Measurements from ENCODE around the gene TTC7B. TPM values are rescaled to one million over a fixed set of nuclear protein-coding genes. Genes with fewer than 3 reads are reported as not detected.
A peak's percentile ranks its signal among the peaks of the same experiment; 100 is the strongest.

The TTC7B gene
- polyA plus RNA-seq, 1 donor, result 43.7 TPM

DNA sequence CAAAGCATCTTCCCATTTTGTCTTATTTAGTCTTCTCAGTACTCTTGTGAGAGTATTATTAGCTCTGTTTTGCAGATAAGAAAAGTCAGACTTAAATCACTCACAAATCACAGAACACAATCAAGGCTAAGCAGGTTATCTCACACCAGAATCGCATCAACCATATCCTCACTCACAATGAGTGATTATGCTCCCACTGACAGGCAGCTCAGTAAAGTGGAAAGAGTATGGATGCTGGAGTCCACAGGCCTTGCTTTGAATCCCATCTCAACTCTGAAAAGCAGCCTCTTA lies 43.1 kb downstream of the TTC7B start:
- DNase-seq, result no peak

DNA sequence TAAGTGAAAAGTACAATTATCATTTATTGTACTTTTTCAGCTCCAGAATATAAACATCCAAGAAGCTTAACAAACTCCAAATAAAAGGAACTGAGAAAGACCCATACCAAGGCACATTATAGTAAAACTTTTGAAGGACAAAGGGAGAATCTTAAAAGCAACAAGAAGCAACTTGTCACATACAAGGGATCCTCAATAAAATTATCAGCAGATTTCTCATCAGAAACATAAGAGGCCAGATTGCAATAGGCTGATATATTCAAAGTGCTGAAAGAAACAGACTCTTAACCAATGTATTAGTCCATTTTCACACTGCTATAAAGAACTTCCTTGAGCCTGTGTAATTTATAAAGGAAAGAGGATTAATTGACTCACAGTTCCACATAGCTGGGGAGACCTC lies 48.3 kb downstream of the TTC7B start:
- no peak for DNase-seq

DNA sequence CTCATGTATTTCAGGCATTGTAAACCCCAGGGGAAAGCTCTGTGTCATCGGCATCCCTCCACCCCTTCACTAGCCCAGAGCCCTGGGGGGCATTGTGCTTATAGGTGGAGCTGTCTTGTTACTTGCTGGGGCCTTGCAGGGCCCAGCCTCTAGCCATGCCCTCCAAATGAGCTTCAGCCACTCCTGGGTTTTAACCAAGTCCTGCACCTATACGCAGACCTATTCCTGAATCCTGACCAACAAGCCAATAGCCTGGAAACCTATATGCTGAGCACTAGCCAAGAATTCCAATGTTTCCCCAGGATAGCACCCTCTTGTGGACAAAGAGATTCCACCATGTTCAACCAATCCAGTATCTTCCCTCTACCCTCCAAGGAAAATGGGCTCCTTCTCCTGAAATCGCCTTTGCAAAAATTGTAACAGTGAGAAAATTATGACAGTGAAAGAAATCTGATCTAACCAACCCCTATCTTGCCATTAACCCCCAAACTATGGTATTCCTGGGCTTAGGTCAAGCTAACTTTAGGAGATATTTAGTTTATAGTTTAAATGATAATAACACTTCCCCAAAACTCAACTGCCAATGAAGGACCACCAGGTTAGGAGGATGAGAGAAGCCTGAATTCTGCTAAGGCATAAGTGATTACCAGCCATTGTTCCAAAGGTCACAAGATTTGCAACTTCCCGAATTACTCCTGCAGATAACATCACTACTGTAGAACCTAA lies 55.5 kb downstream of the TTC7B start:
- DNase-seq, result no peak

DNA sequence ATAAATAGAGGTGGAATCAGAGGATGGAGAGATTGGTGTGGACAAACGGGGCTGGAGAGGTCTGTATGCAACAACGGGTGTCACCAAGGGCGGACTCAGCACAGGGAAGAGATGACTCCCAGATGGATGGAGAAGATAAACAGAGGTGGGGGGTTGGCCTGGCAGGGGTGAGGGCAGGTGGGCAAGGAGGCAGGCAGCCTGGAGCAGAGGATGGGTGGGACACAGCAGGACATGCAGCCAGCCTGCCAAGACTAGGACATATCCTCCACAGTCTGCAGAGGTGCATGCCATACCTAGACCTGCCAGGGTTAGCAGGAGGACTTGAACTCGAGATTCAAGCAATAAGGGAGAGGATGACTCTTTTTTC lies 56.2 kb downstream of the TTC7B start:
- no peak for DNase-seq

DNA sequence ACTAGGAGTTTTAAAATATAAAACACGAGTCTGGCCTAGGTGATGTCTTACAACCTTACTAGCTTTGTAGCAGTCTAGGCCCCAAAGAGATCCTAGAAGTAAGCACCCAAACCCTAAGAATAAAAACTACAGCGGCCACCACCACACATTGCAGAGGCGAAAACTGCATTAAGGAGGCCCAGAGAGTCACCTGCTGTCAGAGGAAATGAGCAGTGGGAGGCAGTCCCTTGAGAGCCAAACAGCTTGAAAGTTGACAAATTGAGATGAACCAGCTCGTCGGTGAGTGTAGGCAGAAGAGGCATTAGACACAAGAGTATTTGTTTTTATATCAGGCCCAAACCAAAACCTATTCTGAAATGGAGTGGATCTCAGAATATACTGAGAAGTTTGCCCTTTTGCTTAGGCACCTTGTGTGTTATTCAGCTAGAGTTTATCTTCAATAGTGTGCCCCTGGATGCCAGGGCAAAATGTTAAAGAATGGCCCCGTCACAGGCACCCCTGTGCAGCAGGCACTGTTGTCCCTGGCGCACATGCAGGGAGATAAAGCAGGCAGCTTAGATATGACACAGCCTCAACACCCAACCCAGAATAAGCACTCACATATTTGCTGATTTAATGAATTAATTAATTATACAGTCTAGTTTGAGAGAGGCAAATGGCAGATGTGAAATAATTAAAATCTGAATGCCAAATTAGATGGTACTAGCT lies 56.7 kb downstream of the TTC7B start:
- DNase-seq, result no peak

DNA sequence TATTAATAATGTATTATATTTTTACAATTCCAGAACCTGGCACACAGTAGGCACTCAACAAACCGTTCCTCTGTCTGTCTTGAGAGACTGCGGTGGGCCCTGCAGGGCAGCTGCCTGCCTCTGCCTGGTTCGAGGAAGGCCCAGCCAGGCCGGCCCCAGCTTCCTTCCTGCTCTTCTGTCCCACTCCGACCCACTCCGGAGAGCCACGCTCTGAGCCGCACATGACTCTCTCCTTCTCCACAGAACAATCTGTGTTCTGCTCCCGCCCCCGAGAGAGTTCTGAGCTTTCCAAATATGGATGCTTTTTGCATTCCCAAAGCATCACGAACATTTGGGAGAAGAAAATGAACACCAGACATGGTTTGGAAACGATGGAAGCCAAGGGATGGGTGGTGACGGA lies 57.3 kb downstream of the TTC7B start:
- DNase-seq, result peak; percentile 44

DNA sequence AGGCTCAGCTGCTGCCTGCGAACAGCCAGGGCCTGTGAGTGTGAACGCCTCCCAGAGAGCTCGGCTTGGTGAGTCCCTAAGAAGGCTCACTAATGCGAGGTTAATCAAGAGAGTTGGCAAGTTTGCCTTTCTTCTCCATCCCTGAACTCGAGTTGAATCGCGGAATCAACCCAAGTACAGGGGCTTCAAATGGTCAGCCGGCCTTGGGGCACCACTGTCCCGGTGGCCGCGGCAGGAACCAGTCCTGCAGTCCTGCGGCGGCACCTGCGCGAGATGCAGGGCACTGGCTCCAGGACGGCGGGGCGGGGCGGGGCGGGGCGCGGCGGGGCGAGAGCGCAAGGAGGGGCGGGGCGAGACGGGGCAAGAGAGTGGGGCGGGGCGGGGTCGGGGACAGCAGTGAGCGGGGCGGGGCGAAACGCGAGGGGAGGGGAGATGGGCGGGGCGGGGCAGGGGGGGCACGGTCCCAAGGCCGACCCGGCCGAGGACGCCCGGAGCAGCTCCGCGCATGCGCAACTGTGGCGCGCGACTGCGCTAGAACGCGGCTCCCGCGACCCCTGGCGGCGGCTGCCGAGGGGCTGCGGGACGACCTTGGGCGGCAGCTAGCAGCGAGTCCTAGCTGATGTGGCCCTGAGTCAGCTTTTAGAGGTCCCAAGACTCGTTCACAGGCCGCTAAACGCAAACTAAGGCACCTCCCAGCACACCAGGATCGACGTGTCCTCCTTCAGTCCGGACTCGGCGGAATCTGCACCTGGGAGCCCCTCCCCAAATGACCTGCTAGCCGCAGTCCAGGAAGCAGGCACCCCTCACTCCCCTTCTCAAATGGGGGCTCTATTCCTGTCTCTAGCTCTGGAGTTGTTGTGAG lies 58.0 kb downstream of the TTC7B start:
- peak; percentile 94 for DNase-seq

DNA sequence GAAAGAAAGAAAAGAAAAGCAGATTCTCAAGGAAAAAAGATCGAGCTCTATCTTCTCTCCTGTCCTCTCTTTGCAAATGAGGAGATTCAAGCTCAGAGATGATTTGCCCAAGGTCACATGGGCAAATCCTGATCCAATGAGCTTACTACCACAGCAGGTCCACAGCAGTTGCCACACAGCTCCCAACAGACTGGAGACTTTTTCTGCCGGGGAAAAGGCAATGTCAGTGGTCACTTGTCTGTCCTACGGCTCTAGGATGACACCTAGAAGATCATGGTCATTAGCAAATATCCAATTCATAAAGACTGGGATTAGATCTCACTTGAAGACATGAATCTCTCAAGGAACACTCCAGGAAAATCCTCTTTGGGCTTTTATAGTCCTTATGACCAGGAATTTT lies 58.8 kb downstream of the TTC7B start:
- no peak for DNase-seq

DNA sequence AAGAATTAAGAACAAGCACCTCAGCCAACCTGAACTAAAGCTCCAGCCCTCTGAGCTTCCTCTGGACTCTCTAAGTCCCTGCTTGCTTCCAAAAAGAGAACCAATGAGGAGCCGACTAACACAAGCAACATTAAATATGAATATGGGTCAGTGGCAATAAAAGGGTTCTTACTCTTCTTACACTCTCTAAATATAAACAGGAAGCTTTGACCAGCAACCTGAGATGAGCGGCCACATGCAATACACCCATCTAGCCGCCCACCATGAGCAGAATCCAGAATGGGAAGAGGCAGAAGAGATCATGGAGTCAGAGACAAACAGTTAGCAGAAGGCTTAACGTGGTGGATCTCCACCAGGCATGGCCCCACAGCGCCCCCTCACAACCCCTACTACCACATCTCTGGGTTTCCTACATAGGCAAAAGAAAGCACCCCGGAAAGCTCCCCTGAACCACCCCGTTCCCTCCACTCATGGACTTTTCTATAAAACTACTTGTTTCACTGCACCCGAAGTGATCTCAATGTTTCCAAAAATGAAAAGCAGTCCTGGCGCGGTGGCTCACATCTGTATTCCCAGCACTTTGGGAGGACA lies 59.4 kb downstream of the TTC7B start:
- no peak for DNase-seq

DNA sequence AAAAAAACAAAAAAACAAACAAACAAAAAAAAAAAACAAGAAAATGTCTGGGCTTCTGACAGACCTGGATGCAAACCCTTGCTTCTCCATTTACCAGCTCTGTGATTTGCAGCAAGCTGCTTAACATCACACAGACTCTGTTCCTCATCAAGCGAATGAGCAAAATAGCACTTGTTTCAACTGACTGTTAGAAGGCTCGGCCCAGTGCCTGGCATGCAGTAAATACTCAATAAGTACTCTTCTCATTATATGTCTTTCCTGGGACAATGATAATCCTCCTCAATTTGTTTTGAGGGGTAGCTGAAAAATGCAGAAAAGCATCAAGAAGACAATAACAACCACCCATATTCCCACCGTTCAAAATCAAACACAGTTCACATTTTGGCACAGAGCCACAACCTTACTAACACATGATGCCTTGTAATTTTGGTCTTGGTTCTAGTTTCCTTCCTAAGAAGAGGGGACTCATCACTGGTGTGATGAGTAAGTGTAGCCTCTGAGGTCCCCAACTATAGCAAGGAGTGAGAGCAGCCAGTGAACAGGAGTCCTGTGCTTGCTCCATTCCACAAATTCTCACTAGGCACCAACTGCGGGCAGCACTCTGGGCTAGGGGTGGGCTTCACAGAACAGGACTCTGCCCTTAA lies 60.4 kb downstream of the TTC7B start:
- no peak for DNase-seq

DNA sequence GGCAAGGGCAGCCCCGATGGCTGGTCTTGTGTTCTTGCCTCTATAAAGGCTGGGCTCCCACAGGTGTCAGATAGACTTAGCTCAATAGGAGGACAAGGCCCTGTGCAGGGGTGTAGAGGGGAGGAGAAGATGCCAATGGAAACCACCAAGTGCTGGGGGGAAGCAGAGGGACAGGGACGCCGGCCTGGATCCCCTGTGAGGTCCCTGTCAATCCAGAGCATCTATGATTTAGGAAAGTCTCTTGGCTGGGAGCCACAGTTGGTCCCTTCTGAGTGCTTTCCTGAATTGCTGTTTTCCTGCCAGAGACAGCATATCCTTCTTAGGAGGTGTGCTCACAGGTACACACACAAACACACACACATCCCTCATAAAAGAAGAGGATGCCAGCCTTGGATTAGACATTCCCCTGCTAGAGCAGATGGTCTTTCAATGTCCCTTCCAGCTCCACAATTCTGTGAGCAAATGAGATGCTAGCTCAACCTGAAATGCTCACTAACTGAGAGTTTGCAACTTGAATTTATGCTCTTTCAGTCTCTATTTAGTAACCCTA lies 62.7 kb downstream of the TTC7B start:
- no peak for DNase-seq

DNA sequence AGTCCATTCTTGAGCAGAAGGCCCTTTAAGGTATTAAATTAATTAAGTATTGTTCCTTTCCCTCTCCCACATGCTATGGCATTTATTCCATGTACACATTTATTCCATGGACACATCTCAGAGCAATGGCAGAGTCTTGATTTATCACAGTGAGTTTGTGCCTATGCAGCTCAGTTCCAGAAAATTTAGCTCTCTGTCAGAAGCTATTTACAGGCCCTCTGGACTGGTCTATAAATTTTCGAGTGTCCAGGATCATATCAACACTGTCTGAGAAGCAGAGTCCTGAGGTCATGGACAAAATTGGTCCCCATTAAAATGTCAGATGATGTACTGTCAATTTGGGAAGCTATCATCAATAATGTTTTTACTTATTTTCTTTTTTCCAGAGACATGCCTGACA lies 65.5 kb downstream of the TTC7B start:
- no peak for DNase-seq

DNA sequence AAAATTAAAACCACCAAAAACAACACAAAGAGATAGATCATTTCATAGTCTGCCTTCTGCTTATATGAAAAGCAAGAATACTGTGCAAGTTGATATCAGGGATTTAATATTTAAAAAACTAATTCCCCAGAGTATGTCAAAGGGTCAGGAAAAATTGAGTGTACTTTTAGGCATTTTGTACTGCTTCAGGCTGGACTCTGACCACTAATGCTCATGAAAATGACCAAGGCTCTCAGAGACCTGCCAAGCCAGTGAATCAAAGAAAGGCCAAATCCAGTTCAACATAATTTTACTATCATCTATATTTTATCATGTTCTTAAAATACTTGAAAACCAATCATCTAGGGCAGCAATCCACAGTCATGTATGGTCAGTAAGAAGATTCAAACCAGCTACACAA lies 66.0 kb downstream of the TTC7B start:
- no peak for DNase-seq

DNA sequence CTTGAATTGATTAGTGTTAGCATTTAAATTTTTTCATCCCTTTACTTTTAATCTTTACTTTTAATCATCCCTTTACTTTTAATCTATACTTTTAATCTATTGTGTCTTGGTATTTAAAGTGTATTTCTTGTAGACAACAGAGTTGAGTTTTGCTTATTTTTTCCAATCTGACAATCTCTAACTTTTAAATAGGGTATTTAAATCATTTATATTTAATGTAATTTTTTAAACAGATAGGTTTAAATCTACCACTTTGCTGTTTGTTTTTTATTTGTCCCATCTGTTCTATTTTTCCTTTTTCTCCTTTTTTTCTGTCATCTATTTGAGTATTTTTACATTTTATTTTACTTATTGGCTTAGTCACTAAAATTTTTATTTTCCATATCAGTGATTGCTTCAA lies 68.3 kb downstream of the TTC7B start:
- no peak for DNase-seq

DNA sequence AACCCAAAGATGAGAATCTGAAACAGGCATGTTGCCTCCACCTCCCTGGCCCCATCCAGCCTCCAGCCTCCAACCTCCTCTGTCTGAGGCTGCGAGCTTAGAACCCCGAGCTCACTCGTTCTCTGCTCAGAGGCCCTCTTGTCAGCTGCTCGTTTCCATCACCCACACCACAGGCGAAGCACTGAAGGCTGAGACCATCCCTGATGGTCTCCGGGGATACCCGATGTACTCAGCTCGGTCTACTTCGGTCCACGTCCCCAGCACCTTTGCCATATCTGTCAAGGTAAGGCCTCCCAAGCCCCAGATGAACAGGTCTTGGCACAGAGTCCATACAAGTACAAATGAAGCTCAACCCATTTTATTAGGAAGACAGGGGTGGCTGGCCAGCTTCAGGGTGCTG lies 72.4 kb downstream of the TTC7B start:
- no peak for DNase-seq

DNA sequence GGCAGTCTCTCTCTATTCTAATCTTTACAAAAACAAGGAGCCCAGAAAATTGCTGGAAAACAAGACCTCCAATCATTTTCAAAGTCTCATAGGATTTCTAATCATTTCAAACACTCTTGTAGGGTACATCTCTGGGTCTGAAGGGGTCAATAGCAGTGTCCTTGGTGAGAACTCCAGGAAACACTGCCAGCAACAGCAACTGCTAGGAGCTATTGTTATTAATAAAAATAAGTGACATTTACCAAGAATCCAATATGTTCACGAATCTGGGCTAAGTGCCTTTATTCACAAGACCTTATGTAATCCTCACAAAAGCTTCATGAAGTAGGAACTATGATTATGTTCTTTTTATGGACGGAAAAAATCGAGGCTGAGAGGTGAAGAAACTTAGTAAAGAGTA lies 72.8 kb downstream of the TTC7B start:
- peak; percentile 38 for DNase-seq

DNA sequence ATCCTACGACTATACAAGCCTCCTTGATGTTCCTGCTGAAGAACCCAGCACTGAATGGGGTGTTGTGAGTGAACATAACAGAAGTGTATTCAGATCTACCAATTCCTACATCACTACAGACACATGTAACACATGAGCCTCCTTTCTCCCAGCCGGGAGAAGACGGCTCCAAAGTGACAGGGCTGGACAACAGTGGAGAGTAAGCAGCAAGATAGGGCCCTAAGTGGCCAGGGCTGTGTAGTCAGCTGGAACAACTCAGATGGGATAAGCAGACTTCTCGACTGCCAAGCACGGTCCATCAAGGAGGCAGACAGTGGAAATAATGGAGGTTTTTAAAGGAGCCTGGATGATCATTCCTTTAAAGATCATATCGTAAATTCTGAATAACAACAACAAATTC lies 73.5 kb downstream of the TTC7B start:
- DNase-seq, result no peak

DNA sequence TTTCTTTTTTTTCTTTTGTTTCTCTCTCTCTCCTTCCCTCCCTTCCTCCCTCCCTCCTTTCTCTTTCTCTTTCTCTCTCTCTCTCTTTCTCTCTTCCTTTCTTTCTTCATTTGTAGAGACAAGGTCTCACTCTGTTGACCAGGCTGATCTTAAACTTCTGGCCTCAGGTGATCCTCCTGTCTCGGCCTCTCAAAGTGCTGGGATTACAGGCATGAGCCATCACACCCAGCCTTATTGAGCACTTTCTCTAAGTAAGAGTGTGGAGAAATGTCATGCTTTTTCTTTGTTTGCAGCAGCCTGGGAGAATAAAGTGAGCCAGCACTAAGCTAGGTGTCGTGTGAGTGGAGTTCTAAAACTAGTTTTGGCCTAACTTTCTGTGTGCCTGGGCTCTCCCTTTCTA lies 74.0 kb downstream of the TTC7B start:
- DNase-seq, result no peak

DNA sequence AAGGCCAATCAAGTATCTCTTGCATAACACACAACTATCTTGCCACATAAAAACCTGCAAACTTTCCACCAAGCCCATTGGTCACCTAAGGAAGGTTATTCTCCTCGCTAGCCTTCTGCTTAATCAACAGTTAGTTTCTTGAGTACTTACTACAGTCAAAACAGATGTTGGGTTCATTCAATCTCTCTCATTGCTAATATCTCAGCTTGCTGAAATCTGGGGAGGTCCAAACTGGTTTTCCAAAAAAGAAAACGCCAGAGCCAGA lies 74.6 kb downstream of the TTC7B start:
- no peak for DNase-seq

DNA sequence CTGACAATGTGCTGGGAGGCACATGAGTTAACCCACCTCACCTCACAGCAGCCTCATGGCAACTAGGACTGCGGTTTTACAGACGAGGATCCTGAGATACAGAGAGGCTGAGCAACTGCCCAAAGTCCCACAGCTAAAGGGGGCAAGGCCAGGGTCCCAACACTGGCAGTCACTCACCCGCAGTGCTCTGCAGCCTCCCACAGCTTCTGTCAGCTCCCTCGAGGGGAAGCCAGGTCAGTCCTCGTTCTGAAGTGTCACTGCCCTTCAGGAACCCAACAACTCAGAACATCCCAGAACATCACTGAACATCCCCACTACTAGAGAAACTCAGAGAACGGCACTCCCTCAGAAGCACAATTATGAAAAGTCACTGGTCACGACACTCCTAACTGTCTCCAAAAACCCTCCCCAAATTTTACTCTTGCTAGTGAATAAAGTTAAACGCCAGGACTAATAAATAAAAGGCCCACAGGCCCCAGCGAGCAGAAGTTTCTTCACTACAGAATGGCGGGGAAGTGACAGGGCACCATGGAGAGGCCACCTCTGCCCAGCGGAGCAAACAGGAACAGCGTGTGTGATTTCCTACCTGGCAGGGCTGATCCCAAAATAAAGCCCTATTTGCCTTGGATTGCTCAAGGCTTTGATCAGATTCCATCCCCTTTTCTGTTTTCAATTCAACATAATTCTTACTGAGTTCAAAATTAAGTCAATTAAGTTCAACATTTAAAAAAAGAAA lies 75.1 kb downstream of the TTC7B start:
- DNase-seq, result no peak

DNA sequence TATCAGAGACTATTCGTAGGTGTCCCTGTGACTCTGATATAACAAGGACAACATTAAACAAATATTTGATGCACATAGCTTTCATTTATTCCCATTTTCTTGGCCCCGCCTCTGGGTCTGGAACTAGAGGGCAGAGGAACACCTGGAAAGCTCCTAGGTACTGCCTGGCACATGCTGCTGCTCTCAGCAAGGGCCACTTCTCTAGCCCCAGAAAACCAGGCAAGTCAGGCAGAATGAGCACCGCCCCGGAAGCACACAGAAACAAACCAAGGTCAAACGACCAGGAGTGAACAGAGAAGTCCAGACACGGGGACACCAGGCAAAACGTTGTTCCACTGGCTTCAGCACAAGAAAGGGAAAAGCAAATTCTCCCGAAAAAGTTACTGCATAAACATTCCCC lies 76.1 kb downstream of the TTC7B start:
- no peak for DNase-seq
